ENCODE measurements around the gene LMNA.

DNA sequence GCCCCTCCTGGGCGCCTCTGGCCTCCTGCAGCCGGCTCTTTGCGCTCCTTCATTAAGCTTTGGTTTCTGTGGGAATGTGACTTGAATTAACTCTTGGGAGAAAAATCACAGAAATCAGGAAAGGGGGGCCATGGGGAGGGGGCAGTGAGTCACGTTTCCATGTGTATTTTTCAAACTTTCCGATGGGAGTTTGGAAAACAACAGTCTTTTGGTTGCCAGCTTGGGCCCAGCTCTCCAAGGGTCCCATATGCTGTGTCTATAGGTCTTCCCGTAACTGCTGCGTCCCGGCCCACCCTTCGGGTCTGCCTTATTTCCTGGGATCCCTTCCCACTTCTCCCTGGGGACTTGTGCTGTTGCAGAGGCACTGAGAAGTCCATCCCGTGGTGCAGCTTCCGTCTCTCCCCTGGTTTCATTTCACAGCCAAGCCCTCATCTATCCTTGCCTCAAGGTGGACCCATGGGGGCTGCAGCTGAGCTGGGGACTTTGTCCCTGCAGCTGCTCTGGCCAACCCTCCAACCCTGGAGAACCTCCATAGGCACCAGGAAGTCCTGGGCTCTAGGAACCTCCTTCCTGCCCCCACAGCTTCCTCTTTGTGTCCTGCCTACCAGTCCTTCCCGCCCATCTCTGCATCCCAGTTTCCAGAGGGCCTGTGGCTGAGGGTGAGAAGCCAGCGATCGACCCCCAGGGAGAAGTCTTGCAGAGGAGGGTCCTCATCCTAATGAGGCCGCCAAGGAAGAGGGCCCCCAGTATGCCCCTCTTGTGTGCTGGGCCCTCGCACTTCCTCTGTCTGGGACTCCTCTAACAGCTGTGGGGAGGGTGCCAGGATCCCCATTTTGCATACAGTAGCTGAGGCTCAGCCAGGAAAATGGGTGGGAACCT, 11.6 kb upstream of the LMNA start:
- TF ChIP-seq, protein P1, sequence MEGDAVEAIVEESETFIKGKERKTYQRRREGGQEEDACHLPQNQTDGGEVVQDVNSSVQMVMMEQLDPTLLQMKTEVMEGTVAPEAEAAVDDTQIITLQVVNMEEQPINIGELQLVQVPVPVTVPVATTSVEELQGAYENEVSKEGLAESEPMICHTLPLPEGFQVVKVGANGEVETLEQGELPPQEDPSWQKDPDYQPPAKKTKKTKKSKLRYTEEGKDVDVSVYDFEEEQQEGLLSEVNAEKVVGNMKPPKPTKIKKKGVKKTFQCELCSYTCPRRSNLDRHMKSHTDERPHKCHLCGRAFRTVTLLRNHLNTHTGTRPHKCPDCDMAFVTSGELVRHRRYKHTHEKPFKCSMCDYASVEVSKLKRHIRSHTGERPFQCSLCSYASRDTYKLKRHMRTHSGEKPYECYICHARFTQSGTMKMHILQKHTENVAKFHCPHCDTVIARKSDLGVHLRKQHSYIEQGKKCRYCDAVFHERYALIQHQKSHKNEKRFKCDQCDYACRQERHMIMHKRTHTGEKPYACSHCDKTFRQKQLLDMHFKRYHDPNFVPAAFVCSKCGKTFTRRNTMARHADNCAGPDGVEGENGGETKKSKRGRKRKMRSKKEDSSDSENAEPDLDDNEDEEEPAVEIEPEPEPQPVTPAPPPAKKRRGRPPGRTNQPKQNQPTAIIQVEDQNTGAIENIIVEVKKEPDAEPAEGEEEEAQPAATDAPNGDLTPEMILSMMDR (IDR thresholded peaks at IDR 0.05), result no peak
- no peak for TF ChIP-seq POLR2A (IDR thresholded peaks at IDR 0.05)
